C4-2B (cell line): ENCODE results near the gene CP.
A peak's percentile ranks its signal among the peaks of the same experiment; 100 is the strongest.
"Not testable (repeated sequence)": the region's sequence is repeated elsewhere in the genome, so short reads cannot be mapped to it uniquely, and the experiment has no call there.

Source experiments
- H3K27ac ChIP-seq: fragments of 450-650 bp; 2 replicates; pipeline ENCODE4 v1.5.1; 2017
- CTCF ChIP-seq: fragments of 450-650 bp; conservative IDR thresholded peaks from 2 replicates; pipeline ENCODE4 v1.5.1; 2017; ENCODE audit warnings: mild to moderate bottlenecking
- ZFX ChIP-seq: fragments of 450-650 bp; IDR thresholded peaks from 2 replicates; pipeline ENCODE4 v1.6.1; 2017

The CP gene

DNA sequence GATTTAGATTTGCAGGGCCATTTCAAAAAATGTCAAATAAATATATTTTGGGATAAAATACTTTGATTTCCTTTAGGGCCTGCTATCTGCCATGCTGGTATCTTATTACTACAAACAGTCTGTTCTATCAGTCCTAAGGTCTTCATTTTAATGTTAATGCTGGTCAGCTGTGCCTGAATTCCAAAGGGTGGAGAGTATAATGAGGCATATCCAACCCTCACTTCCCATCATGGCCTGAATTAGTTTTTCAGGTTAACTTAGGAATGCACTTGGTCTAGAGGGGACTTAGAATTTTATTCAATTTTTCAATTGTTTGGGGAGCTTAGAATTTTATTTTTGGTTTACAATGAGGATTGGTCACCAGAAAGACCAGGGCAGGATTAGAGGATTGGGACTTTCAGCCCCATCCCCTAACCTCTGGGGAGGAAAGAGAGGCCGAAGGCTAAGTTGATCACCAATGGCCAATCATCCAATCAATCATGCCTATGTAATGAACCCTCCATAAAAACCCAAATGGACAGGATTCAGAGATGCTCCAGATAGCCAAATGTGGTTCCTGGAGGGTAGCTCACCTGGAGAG, 17.8 kb upstream of the CP start:
- H3K27ac ChIP-seq = no peak overlapping the region
- no peak for TF ChIP-seq CTCF
- TF ChIP-seq ZFX = no peak

GRCh38 chr3:149238268-149238667, 16.6 kb upstream of the CP start:
- H3K27ac ChIP-seq = not testable (repeated sequence)

- peak overlapping the region; percentile 50 for H3K27ac ChIP-seq
- no peak for TF ChIP-seq ZFX
- TF ChIP-seq CTCF = no peak
Observed at GRCh38 chr3:149235599-149236424, 14.2 kb upstream of the CP start.

DNA sequence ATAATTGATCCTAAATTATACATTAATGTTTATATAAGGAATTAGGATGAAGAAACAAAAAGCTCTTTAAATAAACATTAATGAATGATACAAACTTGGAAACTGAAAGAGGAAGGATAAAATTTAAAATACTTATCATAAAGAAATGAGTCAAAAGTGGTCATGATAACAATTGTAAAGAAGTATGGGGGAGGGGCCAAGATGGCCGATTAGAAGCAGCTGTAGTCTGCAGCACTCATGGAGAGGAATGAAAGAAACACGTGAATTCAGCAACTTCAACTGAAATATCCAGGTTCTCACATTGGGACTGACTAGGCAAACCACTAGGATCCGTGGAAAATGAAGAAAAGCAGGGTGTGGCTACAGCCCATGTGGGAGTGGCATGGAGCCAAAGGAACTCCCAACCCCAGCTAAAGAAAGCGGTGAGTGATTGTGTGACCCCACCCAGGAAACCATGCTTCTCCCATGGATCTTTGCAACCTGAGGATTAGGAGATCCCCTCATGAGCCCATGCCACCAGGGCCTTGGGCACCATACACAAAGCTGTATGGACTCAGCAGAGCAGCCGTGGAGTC, 13.1 kb upstream of the CP start:
- peak overlapping the region; percentile 50 for H3K27ac ChIP-seq
- no peak for TF ChIP-seq ZFX

GRCh38 chr3:149233323-149233722, 11.7 kb upstream of the CP start:
- H3K27ac ChIP-seq = no peak overlapping the region
- TF ChIP-seq CTCF (no peak), ZFX (no peak)

DNA sequence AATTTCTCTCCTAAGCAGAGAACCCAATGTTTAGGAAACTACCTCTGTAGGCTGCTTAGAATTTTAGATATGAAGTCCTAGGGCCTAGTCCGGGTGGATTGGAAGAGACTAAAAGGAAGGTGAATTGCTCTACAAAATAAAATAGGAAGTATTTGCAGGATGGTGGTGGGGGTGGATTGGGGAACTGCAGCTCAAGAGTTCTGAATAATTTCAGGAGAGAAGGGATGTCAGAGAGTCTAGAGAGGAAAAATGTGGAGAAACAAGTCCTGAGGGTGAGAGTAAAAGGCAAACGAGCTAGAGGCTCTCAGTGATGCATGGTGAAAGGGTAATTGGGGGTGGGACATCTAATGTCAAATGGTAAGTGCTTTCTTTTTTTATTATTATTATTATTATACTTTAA, 10.2 kb upstream of the CP start:
- no peak overlapping the region for H3K27ac ChIP-seq
- TF ChIP-seq ZFX (no peak), CTCF (no peak)

DNA sequence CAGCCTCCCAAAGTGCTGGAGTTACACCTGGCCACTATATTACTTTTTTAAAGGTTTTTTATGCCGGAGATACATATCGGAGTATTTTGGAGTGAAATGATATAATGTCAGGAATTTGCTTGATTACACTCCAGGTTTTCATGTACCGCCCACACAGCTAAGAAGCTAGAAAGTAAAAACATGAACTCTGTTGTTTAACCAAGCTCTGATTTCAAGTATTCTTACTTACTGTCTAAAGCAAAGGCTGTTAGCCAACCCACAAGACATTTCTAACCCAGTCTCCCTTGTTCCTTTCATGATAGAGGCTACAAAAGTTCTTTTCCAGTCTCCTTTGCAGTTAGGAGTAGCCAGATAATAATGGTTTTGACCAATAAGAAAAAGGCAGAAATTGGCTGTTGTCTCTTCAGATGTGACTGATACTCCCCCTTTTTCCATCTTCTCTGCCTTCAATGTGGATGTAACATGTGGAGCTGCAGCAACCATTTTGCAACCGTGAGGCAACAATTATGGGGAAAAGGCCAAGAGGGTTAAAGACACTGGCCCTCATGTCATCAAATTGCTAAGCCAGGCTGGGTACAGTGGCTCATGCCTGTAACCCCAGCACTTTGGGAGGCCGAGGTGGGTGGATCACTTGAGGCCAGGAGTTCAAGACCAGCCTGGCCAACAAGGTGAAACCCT, 6.1 kb upstream of the CP start:
- no peak overlapping the region for H3K27ac ChIP-seq
- no peak for TF ChIP-seq ZFX
- TF ChIP-seq CTCF = no peak

DNA sequence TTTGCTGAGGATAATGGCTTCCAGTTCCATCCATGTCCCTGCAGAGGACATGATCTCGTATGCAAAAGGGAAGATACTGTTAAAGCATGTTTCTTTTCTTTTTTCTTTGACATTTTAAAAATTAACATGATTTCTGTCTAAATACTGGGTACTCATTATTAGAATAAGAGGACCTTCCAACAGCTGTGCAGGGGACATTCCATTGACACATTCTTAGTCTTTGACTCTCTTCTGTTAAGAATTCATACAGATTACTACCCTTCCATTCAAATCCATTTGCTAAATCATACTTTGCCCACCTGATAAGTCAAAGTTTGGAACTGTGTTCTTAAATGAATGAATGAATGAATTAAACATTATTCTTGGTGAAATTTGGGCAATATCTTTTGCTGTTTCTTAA, 5.1 kb upstream of the CP start:
- no peak overlapping the region for H3K27ac ChIP-seq
- TF ChIP-seq CTCF (no peak), ZFX (no peak)
